ENCODE data around the gene ESPL1. TPM values are rescaled to one million over a fixed set of nuclear protein-coding genes. Genes with fewer than 3 reads are reported as not detected.
A peak's percentile ranks its signal among the peaks of the same experiment; 100 is the strongest.

The ESPL1 gene
- 8.9 TPM for total RNA-seq

DNA sequence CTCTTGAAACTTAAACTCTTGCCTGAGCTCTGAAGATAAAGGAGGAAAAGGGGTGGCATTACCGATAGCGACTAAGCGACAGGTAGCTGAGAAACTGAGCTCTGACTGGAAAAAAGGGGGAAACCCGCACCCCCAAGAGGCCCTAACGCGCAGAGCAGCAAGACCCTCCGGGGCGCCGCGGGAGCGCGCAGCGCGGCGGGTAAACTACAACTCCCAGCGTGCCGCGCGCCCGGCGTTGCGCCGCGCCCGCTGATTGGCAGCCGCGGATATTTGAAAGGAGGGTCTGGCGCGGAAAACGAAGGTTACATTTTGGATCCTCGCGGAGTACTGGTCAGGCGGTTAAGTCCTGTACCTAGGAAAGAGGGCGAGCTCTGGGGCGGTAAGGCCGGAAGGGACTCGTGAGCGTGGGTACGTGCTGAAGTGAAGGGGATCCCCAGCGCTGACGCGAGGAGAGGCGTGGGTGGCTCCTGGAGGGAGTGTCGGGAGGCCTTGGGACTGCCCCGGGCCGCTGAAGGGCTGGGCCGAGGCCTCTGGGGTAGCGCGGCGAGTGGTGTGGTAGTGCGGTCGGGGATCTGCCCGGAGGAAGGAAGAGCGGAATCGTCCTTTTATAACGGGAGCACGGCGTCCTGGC is at the start of gene ESPL1:
TSS of gene ESPL1 (plus strand) at position 301 of the 631 bp plus-strand sequence. CDS start 468 bp downstream, outside the sequence.
- DNase-seq: peak; percentile 89

DNA sequence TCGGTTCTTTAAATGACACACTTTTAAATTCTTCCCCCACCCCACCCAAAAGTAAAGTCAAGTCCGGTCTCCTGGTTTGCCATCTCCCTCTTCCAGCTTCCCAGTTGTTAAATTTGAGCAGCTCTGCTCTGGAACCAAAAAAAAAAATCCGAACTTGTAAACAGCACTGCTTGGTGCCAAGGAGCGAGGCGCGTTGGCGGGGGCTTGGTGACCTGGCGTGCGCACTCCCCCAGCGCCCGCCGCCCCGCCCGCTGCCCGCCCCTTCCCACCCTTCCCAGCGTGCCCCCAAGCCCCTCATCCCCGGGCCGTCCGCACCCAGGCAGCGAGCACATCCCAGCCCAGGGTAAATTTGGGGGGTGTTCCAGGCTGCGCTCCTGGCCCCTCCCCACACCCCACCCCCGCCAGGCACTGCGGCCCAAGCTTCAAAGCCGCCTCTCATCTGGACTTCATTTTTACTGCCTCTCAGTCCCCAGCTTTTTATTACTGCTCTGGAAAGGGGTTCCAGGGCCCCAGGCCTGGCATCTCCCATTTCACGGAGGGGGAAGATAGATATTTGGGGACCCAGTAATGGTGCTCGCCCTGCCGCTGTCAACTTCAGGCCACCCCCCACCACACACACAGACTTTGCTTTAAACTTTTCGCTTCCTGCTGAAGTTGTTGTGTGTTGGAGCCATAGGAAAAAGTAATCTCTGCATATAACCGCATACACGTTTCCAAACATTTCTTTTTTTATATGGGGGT is 49.4 kb upstream of the ESPL1 start:
- peak; percentile 44 for DNase-seq

DNA sequence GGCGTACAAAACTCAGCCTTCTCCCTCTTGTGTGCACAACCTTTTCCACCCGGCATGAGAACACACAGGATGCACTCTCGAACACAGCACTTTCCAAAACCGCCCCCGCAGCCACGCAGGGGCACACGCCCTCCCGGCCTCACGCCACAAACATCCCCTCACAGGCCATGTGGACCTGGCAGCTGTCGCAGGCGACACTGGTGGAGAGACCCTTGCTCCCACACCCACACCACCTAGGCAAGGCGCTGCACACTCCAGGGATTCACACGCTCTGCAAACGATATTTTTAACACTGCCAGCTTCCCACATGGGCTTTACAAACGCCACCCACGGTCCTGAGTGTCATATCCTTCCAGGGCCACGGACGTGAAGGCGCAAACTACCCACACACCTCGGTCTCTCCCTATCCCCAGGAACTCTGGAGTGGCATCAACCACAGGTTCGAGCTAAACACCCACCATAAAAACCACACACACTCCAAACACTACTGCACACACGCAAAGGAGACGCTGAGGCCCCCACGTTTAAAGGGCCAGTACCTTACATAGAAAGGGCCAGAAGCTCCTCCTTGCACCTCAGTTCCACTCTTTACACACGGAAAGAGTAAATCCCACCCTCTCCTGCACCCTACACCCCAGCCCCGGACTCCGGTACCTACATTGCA is 48.7 kb upstream of the ESPL1 start:
- DNase-seq: peak; percentile 43

DNA sequence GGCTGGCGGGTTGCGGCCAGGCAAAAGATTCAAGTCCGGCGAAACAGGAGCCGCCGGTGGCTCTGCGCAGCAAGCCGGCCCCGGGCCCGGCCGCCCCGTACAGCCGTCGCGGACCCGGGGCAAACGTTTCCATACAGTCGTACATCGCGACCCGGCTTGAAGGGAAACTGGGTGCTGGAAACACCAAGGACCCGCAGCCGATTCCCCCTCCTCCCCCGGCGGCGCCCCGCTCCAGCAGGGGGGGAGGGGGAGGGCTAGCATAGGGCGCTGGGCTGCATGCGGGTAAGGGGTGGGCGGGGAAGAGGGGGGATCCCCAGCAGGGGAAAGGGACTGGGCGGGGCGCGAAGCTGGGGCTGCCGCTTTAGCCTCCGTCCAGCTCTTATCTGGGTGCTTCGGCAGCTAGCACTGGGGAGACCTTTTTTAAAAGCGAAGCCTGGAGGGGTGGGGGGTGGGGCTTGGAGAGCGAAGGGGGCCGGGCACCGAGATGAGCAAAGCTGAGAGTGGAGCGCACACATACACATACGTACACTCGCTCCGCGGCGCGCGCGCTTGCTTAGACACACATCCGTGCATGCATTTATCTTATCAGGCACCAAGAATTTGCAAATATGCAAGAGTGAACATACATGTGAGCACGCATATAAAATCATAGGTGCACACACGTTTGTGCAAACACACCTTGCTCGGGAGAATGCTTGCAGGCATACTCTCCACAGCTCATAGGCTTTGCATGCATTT is 48.0 kb upstream of the ESPL1 start:
- peak; percentile 85 for DNase-seq

DNA sequence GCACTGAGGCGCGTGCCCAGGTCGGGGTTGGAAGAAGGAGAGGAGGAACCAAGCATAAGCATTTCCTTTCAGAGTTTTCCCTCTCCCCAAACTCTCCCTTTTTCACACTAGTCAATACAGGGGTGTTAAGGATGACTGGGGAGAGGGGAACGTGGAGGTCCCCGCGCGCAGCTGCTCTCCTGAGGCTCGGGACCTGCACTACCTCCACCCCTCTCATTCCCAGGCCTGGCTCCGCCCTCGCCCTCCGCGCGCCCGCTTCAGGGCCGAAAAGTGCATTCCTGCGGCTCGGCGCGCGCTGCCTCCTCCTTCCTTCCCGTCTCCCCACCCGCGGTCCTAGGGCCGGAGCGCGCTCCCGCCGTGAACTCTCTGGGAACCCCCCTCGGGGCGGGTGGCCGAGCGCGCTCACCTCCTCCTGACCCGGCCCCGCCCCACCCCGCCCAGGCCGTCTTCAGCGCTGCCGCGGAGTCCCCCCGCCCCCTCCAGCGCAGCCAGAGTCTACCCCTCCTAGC is 47.4 kb upstream of the ESPL1 start:
- DNase-seq: peak; percentile 94

DNA sequence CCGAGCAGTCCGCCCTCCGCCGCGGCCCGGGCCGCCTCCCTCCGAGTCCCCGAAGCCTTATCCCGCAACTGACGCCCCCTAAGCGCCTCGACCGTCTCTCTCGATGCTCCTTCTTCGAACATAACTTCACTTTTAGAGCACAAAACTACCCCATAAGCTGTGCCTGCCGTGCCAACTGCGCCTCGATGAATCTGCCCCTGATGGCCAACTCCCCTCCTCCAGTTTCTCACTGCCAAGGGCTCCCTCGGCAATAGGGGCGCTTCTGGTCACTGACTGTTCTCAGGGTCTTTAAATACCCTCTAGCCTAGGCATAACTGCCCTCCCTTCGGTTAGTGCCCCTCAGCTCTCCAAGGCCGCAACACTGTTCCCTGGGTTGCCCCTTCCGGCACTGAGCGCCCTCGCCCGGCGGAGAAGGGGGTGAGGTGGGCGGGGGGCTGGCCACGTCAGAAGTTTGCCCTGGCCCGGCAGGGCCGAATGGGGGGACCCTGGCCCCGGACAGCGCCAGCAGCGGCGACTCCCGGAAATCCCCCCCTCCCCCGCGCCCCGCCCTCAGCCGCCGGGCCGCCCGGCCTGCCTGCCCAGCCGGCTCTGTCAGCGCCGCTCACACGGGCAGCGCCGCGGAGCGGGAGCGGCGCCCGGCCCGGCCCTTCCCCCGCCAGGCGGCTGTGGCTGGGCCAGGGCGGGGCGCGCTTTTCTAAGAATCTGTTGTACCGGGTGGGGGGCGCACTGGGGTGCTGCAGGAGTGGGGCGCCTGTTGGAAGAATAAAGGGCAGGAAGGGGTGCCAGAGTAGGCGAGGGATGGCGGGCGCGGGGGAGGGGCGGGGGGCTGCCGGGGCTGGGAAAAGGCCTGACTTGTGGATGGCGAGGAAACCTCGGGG is 46.7 kb upstream of the ESPL1 start:
- peak; percentile 82 for DNase-seq

DNA sequence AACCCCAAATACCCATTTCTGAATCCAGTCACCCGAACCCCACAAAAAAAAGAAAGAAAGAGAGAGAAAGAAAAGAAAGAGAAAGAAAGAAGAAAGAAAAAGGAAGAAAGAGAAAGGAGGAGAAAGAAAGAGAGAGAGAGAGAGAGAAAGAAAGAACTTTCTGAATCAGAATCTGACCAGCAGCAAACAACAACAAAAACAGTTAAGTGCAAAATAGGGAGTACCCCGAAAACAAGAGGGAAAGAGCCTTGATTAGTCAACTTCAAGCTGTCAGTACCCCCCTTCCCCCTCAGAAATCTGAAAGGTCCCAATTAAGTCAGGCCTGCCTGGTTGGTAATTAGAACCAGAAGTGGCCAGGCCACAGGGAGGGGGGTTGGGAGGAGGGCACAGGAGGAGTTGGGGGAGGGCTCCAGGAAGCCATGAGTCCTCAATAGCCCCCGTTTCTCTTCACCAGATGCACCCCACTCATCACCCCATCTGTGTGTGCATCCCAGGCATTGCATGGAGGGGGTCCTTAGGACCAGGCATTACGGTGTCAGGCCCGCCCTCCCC is 45.9 kb upstream of the ESPL1 start:
- DNase-seq: peak; percentile 33

DNA sequence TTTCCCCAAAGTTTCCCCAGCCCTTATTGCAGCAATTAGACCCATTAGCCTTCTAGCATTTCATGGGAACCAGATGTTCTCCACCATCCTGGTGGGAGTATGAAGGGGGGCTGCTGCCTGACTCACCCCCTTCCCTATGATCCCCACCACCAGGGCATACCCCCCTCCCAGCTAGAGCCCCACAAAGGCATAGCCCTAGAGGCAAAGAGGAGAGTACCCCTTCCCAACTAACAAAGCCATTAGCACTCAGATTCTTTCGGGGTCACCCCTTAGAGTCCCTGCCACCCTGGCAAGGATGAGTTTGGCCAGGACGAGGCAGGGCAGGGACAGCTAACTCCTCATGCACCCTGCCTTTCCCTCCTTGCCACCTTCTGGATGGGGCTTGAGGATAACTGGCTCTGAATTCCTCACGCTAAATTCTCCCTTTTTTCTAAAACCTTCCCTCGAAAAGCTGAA is 45.3 kb upstream of the ESPL1 start:
- peak; percentile 22 for DNase-seq

DNA sequence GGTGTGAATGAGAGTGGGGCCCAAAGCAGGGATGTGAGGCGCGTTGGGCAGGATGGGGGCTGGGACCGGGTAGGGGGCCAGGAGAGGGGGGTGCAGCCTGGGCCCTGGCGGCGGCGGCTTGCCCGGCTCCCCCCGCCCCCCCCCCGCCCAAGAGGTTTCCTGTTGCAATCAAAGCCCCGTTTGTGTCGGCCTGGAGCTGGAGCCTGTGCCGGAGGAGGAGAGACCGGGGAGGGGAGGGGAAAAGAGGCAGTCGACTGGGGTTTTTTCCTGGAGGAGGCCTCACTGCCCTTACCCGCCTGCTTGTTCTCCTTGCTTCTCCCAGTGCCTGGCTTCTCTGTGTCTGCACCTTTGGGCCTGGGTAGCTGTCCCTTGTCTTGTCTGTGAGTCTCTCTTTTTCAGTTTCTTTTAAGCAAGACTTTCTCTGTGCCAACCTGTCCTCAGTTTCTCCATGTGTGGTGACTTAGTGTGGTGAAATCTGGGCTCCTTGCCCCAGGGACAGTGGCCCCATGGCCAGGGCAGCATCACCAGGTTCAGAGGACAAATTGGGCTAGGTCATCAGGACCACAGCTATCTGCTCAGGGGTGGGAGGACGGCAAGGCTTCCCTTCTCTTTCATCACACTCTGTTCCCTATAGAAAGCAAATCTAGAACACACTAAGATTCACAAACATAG is 44.6 kb upstream of the ESPL1 start:
- peak; percentile 81 for DNase-seq

DNA sequence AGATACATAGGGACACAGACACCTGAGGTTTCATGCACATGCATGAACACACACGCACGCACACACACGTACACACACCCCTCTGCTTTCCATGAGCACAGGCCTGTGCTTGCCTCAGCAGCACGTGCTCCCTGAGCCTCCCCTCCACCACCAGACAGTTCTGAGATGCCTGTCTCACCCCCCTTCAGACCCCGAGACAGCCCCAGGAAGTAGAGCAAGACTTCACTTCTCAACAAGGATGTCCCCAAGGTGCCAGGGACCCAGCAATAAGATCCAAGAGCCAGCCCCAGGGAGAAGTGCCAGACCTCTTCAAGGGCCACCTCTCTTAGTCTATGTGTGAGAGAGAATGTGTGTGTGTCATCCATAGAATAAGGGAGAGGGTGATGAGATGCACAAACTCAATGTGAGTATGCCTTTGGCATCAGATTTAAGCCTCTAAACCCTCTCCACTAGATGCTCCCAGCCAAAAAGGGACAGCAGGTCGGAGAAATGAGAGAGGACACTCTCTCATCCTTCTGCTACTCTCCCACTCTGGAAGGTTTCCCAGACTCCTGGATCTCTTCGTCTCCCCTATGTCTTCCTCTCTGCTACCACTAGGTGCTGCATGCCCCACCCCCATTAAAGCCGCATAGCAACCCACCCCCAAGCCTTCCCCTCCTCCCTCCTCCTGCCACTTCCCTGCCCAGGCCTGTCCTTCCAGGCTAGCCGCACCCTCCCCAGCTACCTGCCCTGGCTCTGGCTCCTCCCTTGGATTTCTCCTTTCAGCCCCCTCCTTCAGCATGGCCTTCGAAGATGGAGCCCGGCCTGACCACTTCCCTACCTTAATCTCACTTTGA is 43.8 kb upstream of the ESPL1 start:
- peak; percentile 73 for DNase-seq

DNA sequence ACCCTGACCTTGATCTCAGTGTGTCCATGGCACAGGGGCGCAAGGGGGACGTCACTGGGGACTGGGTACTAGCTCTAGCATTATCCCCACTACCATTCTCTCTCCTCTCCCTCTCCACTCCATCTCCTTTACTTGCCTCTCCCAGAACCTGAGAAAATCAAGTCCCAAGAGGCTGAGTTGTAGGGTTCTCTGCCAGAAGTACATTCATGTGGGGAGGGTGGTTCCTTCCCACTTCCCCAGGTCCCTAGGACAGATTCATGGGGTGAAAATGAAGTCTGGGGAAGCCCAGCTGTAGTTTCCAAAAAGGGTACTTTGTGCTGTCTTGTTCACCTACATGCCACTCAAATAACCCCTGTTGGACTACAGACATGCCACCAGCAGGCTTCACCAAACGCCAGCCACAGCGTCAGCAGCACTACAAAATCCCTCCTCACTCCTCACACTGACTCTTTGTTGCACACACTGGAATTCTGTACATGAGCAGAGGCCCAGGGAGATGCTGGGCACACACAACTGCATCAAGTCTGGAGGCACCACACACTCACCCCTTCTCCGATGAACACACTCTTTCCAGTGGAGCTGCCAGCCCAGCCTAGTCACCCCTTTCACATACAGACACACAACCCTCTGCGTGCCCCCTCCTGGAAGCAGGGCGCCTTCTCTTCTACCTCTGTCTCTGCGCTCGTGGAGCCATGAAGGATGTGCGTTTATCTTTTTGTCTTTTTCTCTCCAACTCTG is 43.0 kb upstream of the ESPL1 start:
- peak; percentile 63 for DNase-seq

DNA sequence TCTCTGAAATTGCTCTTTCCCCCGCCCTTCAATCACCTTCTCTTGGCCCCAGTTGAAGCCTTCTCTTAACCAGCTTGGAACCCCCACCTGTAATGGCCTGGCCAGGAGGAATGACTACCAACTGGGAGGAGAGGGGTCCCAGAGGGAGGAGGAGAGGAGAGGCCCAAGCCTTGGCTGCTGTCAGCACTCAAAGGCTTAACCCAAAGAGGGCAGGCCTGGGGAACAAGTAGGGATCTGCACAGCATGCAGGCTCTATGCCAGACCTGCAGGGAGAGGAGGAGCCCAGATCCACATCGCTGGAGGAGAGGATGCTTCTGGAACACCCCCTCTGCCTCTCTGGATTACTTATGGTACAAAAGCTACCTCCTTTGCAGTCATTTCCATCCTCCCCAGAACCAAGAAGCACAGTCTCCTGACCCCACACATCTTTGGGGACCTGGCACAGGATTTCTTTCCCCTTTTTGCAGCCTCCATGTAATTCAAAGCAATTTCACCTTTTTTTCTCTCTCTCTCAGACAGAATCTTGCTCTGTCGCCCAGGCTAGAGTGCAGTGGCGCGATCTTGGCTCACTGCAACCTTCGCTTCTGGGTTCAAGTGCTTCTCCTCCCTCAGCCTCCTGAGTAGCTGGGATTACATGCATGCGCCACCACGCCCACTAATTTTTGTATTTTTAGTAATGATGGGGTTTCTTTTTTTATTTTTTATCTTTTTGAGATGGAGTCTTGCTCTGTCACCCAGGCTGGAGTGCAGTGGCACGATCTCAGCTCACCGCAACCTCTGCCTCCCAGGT is 42.3 kb upstream of the ESPL1 start:
- peak; percentile 61 for DNase-seq

DNA sequence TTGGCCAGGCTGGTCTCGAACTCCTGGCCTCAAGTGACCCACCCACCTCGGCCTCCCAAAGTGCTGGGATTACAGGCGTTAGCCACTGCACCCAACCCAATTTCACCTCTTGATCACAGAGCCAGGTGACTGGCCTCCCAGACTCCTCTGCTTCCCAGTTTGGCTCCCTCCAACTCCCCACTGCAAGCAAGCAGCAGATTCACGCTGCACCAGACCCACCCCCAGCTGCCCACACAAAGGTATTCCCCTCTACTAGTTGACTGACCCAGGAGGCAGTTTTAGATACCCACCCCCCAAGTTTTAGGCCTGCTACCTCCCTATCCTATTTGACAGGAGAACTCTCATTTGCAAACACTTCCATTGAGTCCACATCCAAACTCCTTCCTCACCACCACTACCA is 41.3 kb upstream of the ESPL1 start:
- no peak for DNase-seq

DNA sequence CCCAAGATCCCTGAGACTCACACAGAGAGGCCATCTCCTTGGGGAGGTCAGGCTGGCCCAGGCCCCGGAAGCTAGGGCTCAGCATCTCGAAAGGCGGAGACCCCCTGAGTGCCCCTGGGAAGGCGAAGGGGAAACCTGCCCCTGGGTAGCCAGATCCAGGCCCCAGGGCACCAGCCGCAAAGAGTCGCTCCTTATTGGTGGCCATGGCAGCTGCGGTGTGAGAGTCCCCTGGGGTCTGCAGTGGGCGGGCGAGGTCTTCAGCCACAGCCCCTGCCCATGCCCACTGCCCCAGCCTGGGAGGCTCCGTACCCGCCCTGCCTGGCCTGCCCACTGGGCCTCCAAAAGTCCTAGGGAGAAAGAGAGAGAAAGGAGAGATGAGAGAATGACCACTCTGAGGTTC is 40.8 kb upstream of the ESPL1 start:
- DNase-seq: no peak

DNA sequence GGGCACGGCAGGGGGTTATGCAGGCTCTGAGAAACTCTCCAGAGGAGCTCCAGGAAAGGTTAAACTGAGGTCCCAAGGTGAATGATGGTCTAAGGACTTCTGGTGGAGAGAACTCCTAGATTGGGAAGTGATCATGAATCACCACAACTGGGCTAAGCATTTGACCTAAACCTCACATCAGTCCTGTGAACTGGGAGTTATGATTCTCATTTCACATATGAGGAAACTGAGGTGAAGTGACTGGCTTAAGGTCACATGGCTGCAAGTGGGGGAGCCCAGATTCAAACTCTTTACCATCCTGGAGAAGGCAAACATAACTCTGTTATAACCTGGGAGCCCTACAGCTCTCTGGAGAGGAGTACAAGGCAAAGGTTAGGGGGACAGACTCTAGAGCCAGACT is 40.3 kb upstream of the ESPL1 start:
- DNase-seq: no peak

DNA sequence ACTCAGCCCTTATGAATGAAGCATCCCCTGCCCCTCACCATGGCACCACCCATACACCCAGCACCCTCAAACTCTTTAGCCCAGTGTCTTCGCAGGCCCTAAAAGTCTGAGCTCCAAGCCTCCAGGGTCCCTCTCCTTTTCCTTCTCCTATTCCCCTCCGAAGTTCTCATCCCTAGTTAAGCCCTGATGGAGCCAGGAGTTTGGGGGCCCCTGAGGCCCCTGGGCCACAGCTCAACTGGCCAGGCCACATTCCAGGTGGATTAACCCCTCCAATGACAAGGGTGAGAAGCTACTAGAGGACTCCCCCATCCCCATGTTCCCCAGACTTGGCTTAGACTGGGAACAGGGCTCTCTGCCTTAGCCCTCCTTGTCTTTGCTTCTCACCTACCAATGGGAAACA is 38.6 kb upstream of the ESPL1 start:
- no peak for DNase-seq

DNA sequence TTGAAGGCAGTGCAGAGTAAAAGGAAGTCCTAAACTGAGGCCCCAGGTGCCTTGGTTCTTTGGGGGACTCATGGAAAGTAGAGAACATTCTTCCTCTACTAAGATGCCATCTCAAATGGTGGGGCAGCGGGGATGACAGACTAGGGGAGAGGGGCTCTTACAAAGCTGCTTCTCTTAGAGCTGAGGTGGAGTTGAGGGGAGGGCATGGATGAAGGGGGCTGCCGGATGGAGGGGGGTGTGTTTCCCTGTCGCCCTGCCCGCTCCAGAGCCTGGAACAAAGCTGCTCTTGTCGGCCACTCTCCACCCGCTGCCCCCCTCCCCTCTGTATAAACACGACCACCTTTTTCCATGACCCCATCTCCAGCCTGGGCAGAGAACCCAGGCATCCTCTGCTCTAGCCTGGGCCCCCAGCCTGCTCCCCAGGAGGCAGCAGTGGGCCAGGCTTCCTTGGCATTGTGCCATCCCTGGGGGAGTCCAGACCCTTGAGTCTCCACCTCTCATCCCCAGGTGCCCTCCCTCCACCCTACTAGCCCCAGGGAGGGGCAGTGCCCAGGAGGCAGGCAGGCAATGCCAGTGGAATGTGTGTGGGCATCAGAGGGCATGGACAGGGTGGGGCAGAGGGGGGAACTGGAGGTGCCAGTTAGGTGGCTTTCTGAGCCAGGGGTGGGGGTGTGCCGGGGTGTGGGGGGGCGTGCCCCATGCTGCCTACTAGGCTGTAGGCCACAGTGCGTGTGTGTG is 37.8 kb upstream of the ESPL1 start:
- DNase-seq: peak; percentile 52

DNA sequence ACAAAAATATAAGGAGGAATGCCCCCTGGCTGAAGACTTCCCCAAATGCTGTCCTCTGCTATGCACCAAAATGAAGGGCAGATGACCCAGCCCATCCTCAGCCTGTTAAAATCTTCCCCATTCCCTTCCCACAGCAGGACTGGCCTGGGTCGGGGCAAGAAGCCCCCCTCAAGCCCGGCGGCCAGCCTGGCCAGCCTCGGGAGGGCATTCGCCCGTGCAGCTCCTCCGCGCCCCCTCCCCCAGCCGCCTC is 36.5 kb upstream of the ESPL1 start:
- DNase-seq: peak; percentile 18
